DOHH2 (cell line): ENCODE results near the gene OTUD5.

Source experiments
- CTCF ChIP-seq: fragments of 200-600 bp; sonication (generic); IDR thresholded peaks from one replicate; pipeline ENCODE4 v1.5.1; 2014; ENCODE audit warnings: antibody characterized with exemption, mild to moderate bottlenecking, low read depth, low read length; ENCODE audit not compliant: poor library complexity, severe bottlenecking
- EZH2phosphoT487 ChIP-seq: fragments of 200-600 bp; sonication (generic); IDR thresholded peaks from 2 replicates; pipeline ENCODE4 v1.6.1; 2017; ENCODE audit warnings: borderline replicate concordance, mild to moderate bottlenecking, antibody characterized with exemption, low read length, moderate library complexity, mixed read lengths

GRCh38 chrX:48989483-48989882 lies 32.1 kb upstream of the OTUD5 start:
- no peak for TF ChIP-seq CTCF
- no peak for TF ChIP-seq EZH2phosphoT487
